GM18498 (cell line): Measurements from ENCODE around the gene APOC4.
"Not testable (repeated sequence)": the region's sequence is repeated elsewhere in the genome, so short reads cannot be mapped to it uniquely, and the experiment has no call there.

Experiments used
- ATAC-seq: cut with Tn5 transposase; IDR thresholded peaks from one replicate; pipeline ENCODE4 v1.9.1; 2021; ENCODE audit warnings: mild to moderate bottlenecking, moderate library complexity; ENCODE audit not compliant: unreplicated experiment

APOC4 gene, protein sequence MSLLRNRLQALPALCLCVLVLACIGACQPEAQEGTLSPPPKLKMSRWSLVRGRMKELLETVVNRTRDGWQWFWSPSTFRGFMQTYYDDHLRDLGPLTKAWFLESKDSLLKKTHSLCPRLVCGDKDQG

DNA sequence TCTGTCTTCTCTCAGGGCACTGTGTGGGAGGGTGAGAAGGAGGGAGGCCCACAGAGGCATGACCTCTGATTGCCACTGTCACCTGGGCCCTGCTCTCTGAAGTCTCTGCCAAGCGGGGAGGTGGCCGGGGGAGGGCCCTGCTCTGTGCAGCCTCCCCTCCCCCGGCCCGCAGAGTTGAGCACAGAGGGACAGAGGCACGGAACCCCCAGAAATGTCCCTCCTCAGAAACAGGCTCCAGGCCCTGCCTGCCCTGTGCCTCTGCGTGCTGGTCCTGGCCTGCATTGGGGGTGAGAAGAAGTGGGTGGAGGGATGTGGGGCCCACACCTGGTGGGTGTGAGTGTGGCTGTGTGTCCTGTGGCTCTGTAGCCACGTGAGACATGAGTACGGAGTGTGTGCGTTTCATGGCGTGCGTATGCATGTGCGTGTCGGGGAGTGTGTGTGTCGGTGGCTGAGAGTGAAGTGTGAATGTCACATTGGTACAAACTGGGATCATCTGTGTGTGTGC is at the start of gene APOC4:
Gene APOC4 (plus strand): TSS at position 171 of the 505 bp plus-strand sequence. CDS start 41 bp downstream, at position 212.
- ATAC-seq: no peak

DNA sequence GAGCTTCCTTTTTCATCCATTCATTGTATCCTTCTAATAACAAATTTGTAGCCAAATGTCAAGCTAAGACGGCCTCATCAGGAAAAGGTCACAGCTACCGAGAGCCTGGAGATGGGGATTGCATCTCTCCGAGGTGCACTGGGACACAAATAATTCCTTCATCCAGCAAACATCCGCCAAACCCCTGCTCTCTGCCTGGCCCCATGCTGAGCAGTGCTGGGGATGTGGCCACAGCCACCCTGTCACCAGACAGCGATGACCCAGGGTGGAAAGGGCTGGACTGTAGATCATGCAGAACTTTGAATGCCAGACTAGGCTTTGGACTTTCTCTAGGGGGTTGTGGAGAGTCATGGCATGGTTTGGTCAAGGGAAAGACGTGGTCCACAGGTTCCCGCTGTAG is 49.1 kb upstream of the APOC4 start:
- no peak for ATAC-seq

DNA sequence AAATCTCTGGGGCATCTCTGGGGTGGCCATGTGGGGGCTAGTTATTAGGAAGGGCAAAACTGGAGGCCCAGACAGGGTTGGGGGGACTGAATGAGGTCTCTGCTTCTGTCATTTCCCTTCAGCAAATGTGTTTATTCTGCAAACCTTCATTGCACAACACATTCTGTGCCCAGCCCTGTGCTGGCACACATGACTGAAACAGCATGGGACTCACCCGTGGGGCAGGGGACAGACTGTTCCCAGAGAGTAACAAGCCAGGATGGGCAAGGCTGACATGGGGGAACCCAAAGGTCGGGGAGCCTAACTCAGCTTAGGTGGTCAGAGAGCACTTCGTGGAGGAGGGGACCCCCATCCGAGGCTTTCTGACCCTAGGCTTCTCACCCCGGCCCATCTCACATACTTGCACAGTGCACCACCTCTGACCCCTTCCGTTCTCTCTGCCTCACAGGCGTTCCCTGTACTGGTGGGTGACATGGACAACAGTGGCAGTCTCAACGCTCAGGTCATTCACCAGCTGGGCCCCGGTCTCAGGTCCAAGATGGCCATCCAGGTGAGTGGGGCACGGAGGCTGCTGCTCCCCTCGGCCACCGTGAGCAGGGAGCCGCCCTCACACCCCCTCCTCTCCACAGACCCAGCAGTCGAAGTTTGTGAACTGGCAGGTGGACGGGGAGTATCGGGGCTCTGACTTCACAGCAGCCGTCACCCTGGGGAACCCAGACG is 48.5 kb upstream of the APOC4 start:
- no peak for ATAC-seq

DNA sequence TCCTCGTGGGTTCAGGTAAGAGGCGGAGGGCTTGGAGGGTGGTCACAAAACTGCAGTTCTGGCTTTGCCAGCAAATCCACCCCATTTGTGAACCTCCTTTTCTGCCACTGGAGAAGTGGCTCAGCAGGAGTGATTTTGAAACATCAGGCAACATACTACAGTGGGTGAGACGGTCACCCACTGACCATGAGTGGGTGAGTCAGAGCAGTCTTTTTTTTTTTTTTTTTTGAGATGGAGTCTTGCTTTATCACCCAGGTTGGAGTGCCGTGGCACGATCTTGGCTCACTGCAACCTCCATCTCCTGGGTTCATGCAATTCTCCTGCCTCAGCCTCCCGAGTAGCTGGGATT is 48.0 kb upstream of the APOC4 start:
- ATAC-seq: no peak

DNA sequence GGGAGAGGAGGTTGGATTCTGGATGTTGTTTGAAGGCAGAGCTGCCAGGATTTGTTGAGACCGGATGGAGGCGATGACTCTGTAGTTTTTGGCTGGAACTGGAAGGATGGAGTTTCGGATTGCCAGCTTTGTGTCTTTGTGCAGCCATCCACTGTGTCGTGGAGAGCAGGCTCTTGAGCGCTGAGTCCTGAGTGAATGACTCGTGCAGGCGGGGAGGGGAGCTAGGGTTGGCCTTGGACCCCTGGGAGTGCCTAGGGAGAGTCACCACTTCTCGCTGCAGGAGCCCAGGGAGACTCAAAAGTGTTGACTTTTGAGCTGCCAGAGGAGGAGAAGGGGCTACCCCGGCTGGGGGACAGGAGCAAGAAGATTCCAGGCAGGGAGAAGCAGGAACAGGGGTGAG is 47.1 kb upstream of the APOC4 start:
- ATAC-seq: no peak

DNA sequence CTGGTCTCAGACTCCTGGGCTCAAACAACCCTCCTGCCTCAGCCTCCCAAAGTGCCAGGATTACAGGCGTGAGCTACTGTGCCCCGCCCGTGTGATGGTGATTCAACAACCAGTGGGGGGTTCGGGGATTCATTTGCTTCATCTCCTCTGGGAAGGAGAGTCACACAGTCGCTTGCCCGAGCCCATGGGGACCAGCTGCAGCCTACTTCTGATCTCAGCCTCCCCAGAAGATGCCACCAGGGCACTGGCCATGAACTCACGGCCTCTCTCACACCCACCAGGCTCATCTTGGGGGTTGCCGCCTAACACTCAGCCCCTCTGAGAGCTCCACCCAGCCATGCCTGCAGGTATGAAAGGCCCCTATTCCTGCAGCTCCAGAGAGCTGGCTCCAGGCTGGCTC is 44.2 kb upstream of the APOC4 start:
- ATAC-seq: no peak

DNA sequence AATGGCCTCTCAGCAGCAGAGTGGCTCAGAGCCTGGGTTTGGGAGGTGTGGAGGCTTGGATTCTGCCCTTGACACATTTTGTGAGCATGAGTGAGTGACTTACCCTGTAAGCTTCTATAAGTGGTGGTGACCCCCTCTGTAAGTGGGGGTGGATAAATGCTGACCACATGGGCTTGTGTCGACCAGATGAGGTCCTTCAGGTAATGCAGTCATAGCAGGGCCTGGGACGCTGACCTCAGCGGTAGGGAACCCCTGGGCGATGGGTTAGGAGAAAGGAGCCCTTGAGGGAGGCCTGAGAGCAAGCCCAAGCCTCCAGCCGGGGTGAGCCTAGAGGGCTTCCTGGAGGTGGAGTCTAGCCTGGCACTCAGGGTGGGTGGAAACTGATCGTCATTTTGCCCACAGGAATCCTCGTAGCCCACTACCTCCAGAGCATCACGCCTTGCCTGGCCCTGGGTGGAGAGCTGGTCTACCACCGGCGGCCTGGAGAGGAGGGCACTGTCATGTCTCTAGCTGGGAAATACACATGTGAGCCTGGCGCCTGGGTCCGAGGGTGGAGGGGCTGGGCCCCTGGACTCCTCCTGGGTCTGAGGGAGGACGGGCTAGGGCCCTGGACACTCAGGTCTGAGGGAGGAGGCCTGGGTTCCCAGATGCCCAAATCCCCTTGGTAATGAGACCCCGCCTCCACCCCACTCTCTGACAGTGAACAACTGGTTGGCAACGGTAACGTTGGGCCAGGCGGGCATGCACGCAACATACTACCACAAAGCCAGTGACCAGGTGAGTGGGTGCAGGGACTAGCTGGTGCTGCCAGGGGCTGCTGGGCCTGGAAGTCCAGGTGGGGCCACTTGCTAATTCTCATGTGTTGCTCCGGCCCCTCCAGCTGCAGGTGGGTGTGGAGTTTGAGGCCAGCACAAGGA is 41.5 kb upstream of the APOC4 start:
- no peak for ATAC-seq

DNA sequence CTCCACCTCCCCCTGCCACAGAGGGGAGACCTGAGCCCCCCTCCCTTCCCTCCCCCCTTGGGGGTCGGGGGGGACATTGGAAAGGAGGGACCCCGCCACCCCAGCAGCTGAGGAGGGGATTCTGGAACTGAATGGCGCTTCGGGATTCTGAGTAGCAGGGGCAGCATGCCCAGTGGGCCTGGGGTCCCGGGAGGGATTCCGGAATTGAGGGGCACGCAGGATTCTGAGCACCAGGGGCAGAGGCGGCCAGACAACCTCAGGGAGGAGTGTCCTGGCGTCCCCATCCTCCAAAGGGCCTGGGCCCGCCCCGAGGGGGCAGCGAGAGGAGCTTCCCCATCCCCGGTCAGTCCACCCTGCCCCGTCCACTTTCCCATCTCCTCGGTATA is 38.8 kb upstream of the APOC4 start:
- no peak for ATAC-seq

DNA sequence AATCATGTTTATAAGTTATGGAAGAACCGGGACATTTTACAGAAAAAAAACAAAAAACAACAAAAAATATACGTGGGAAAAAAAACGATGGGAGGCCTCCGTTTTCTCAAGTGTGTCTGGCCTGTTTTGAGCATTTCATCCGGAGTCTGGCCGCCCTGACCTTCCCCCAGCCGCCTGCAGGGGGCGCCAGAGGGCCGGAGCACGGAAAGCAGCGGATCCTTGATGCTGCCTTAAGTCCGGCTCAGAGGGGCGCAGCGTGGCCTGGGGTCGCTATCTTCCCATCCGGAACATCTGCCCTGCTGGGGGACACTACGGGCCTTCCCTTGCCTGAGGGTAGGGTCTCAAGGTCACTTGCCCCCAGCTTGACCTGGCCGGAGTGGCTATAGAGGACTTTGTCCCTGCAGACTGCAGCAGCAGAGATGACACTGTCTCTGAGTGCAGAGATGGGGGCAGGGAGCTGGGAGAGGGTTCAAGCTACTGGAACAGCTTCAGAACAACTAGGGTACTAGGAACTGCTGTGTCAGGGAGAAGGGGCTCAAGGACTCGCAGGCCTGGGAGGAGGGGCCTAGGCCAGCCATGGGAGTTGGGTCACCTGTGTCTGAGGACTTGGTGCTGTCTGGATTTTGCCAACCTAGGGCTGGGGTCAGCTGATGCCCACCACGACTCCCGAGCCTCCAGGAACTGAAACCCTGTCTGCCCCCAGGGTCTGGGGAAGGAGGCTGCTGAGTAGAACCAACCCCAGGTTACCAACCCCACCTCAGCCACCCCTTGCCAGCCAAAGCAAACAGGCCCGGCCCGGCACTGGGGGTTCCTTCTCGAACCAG is 38.2 kb upstream of the APOC4 start:
- ATAC-seq: no peak

DNA sequence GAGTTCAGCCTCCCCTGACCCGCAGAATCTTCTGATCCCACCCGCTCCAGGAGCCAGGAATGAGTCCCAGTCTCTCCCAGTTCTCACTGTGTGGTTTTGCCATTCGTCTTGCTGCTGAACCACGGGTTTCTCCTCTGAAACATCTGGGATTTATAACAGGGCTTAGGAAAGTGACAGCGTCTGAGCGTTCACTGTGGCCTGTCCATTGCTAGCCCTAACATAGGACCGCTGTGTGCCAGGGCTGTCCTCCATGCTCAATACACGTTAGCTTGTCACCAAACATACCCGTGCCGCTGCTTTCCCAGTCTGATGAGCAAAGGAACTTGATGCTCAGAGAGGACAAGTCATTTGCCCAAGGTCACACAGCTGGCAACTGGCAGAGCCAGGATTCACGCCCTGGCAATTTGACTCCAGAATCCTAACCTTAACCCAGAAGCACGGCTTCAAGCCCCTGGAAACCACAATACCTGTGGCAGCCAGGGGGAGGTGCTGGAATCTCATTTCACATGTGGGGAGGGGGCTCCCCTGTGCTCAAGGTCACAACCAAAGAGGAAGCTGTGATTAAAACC is 37.5 kb upstream of the APOC4 start:
- ATAC-seq: no peak

DNA sequence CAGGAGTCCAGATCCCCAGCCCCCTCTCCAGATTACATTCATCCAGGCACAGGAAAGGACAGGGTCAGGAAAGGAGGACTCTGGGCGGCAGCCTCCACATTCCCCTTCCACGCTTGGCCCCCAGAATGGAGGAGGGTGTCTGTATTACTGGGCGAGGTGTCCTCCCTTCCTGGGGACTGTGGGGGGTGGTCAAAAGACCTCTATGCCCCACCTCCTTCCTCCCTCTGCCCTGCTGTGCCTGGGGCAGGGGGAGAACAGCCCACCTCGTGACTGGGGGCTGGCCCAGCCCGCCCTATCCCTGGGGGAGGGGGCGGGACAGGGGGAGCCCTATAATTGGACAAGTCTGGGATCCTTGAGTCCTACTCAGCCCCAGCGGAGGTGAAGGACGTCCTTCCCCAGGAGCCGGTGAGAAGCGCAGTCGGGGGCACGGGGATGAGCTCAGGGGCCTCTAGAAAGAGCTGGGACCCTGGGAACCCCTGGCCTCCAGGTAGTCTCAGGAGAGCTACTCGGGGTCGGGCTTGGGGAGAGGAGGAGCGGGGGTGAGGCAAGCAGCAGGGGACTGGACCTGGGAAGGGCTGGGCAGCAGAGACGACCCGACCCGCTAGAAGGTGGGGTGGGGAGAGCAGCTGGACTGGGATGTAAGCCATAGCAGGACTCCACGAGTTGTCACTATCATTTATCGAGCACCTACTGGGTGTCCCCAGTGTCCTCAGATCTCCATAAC is 36.4 kb upstream of the APOC4 start, which contains the start of gene APOE:
Gene APOE (plus strand): TSS at position 360 of the 724 bp plus-strand sequence. CDS start 829 bp downstream, outside the sequence.
- ATAC-seq: no peak

DNA sequence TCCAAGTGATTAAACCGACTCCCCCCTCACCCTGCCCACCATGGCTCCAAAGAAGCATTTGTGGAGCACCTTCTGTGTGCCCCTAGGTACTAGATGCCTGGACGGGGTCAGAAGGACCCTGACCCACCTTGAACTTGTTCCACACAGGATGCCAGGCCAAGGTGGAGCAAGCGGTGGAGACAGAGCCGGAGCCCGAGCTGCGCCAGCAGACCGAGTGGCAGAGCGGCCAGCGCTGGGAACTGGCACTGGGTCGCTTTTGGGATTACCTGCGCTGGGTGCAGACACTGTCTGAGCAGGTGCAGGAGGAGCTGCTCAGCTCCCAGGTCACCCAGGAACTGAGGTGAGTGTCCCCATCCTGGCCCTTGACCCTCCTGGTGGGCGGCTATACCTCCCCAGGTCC is 34.4 kb upstream of the APOC4 start:
- ATAC-seq: no peak

DNA sequence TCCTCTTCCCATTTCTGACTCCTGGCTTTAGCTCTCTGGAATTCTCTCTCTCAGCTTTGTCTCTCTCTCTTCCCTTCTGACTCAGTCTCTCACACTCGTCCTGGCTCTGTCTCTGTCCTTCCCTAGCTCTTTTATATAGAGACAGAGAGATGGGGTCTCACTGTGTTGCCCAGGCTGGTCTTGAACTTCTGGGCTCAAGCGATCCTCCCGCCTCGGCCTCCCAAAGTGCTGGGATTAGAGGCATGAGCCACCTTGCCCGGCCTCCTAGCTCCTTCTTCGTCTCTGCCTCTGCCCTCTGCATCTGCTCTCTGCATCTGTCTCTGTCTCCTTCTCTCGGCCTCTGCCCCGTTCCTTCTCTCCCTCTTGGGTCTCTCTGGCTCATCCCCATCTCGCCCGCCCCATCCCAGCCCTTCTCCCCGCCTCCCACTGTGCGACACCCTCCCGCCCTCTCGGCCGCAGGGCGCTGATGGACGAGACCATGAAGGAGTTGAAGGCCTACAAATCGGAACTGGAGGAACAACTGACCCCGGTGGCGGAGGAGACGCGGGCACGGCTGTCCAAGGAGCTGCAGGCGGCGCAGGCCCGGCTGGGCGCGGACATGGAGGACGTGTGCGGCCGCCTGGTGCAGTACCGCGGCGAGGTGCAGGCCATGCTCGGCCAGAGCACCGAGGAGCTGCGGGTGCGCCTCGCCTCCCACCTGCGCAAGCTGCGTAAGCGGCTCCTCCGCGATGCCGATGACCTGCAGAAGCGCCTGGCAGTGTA is 33.8 kb upstream of the APOC4 start:
- no peak for ATAC-seq

DNA sequence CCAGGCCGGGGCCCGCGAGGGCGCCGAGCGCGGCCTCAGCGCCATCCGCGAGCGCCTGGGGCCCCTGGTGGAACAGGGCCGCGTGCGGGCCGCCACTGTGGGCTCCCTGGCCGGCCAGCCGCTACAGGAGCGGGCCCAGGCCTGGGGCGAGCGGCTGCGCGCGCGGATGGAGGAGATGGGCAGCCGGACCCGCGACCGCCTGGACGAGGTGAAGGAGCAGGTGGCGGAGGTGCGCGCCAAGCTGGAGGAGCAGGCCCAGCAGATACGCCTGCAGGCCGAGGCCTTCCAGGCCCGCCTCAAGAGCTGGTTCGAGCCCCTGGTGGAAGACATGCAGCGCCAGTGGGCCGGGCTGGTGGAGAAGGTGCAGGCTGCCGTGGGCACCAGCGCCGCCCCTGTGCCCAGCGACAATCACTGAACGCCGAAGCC is 33.2 kb upstream of the APOC4 start:
- ATAC-seq: no peak

DNA sequence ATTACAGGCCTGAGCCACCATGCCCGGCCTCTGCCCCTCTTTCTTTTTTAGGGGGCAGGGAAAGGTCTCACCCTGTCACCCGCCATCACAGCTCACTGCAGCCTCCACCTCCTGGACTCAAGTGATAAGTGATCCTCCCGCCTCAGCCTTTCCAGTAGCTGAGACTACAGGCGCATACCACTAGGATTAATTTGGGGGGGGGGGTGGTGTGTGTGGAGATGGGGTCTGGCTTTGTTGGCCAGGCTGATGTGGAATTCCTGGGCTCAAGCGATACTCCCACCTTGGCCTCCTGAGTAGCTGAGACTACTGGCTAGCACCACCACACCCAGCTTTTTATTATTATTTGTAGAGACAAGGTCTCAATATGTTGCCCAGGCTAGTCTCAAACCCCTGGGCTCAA is 32.3 kb upstream of the APOC4 start:
- no peak for ATAC-seq

DNA sequence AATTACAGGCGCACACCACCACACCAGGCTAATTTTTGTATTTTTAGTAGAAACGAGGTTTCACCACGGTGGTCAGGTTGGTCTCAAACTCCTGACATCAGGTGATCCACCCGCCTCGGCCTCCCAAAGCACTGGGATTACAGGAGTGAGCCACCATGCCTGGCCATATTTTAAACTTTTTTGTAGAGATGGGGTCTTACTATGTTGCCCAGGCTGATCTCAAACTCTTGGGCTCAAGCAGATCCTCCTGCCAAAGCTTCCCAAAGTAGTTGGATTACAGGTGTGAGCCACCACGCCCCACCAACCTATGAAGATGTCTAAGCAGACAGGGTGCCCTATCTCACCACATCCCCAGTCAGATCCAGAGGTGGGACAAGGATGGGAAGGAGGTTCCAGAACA is 30.1 kb upstream of the APOC4 start:
- ATAC-seq: not testable (repeated sequence)

DNA sequence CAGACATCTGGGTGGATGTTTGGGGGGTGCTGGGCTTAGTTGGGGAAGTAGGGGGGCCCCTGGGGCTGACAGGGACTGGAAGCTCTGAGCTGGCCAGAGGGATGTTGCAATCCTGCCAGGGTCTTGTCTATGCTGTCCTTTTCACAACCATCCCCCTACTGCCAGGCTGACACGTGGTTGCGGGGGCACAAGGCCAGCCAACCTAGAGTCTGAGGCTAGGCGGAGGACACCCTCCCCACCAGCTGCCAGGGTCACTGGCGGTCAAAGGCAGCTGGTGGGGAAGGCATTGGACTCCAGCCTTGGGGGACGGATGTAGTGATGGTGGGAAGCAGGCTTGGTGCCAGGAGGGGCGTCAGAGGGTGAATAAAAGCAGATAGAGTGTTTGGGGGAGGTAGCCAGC is 29.2 kb upstream of the APOC4 start:
- no peak for ATAC-seq

DNA sequence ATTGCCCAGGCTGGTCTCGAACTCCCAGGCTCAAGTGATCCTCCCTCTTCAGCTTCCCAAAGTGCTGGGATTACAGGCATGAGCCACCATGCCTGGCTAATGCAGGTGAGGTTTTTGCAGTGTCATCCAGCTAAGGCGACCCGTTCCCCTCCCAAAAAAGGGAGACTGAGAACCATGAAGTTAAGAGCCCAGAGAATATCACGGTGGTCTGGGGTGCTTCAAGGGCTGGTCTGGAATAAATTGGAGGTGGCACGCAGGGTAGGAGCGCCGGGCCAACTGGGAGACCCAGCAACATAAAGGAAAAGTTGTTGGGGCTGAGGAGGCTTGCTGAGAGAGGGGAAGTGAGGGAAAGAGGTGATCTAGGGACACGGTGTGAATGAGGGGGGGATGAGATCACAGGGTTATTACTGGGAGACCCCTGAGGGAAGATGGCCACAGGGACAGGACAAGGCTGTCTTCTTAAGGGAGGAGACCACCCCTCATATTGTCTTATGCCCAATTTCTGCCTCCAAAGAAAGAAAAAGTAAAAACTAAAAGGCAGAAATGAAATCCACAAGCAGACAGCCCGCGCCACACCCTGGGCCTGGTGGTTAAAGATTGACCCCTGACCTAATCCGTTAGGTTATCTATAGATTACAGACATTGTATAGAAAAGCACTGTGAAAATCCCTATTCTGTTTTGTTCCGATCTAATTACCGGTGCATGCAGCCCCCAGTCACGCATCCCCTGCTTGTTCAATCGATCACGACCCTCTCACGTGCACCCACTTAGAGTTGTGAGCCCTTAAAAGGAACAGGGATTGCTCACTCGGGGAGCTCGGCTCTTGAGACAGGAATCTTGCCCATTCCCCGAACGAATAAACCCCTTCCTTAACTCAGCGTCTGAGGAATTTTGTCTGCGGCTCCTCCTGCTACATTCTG is 28.3 kb upstream of the APOC4 start:
- ATAC-seq: not testable (repeated sequence)
